Measurements from ENCODE around the gene NQO2. TPM values are rescaled to one million over a fixed set of nuclear protein-coding genes. Genes with fewer than 3 reads are reported as not detected.

The NQO2 gene
- total and polyA plus RNA-seq, 2 of the 13 experiments (the other 11 are each of a cell fraction or from before 2014, with no cell fraction given), result 32.2 to 56.5 TPM

- H2AFZ ChIP-seq (ENCODE audit: low read length), result no peak overlapping the region
- no peaks in the 10 kb centered on the region for H3K27me3 ChIP-seq (ENCODE audit: control insufficient read depth in 1 of 2, insufficient read depth in 2 of 2, low read length in 2 of 2)
- H3K9ac ChIP-seq (ENCODE audit: insufficient read depth, low read depth, low read length), result no peak overlapping the region
- H4K20me1 ChIP-seq (ENCODE audit: insufficient read depth, low read length), result no peaks in the 10 kb centered on the region
- WGBS (ENCODE audit: low lambda C conversion rate), result 91% methylated on average over 4 of the region's 4 CpGs
- POLR2A ChIA-PET, result interaction anchor here (2.3 kb wide), 1 partner anchor 14 kb away, joined by 13 read pairs; the partner anchor contains the start of gene NQO2
- CTCF ChIA-PET (ENCODE audit: low intra/inter-chr PET ratio, low total read pairs), result no interaction called here
- peaks cover 28 to 75% of the 10 kb centered on the region in 2 experiments for H3K36me3 ChIP-seq (replicated peaks in 1 of 2; ENCODE audit: control insufficient read depth in 1 of 2, insufficient read depth in 2 of 2, low read length in 2 of 2)
- FAIRE-seq (no peak), ATAC-seq (no peak), DNase-seq (ENCODE audit: low spot score) (no peak)
- intact Hi-C loops (cut with micrococcal nuclease; ENCODE audit: unreplicated experiment), result no loop called here
- H3K27ac ChIP-seq (ENCODE audit: extremely low read length, insufficient read depth, low read length), result no peak overlapping the region
- in situ Hi-C loops (cut with HindIII; ENCODE audit: extremely low pct_ligation_motif_present, low pct_unique_long_range_greater_than_20kb), result no loop called here
- no TSS peak for BruUV-seq (replicated peaks)
- peaks cover 23% of the 10 kb centered on the region for H3K4me1 ChIP-seq (ENCODE audit: insufficient read depth, low read length)
- TF ChIP-seq SRSF1 (optimal IDR thresholded peaks at IDR 0.05; ENCODE audit: low read depth, low read length) (no peak), ZNF768 (CRISPR knock-in tag; IDR thresholded peaks at IDR 0.05) (peak; percentile 36; the same call in 1 of the 2 replicates)
- H3K9me3 ChIP-seq (ENCODE audit: low read length), result peaks cover 16% of the 10 kb centered on the region
- no peak overlapping the region for H3K4me3 ChIP-seq (replicated peaks in 1 of 3; ENCODE audit: insufficient read depth in 1 of 3, low read depth in 2 of 3, low read length in 3 of 3)
- no peaks in the 10 kb centered on the region for H3K79me2 ChIP-seq (ENCODE audit: insufficient read depth, low read length)
- no peak overlapping the region for H3K4me2 ChIP-seq (ENCODE audit: low read depth, low read length)
Observed at GRCh38 chr6:3014675-3015066, 15.0 kb downstream of the NQO2 start.

- ATAC-seq (no peak), FAIRE-seq (no peak), DNase-seq (ENCODE audit: low spot score) (no peak)
- Histone ChIP-seq H3K27me3 (ENCODE audit: control insufficient read depth in 1 of 2, insufficient read depth in 2 of 2, low read length in 2 of 2) (no peaks in the 10 kb centered on the region), H2AFZ (ENCODE audit: low read length) (no peak overlapping the region), H3K9ac (ENCODE audit: insufficient read depth, low read depth, low read length) (no peak overlapping the region), H3K79me2 (ENCODE audit: insufficient read depth, low read length) (no peaks in the 10 kb centered on the region), H3K36me3 (replicated peaks in 1 of 2; ENCODE audit: control insufficient read depth in 1 of 2, insufficient read depth in 2 of 2, low read length in 2 of 2) (peaks cover 28 to 78% of the 10 kb centered on the region in 2 experiments), H4K20me1 (ENCODE audit: insufficient read depth, low read length) (no peaks in the 10 kb centered on the region), H3K9me3 (ENCODE audit: low read length) (peaks cover 16% of the 10 kb centered on the region), H3K4me3 (replicated peaks in 1 of 3; ENCODE audit: insufficient read depth in 1 of 3, low read depth in 2 of 3, low read length in 3 of 3) (no peak overlapping the region), H3K4me1 (ENCODE audit: insufficient read depth, low read length) (peaks cover 19% of the 10 kb centered on the region), H3K27ac (ENCODE audit: extremely low read length, insufficient read depth, low read length) (no peak overlapping the region), H3K4me2 (ENCODE audit: low read depth, low read length) (no peak overlapping the region)
- 95% methylated on average over 10 of the region's 10 CpGs for WGBS (ENCODE audit: low lambda C conversion rate)
- no TSS peak for BruUV-seq (replicated peaks)
- in situ Hi-C loops (cut with HindIII; ENCODE audit: extremely low pct_ligation_motif_present, low pct_unique_long_range_greater_than_20kb) (no loop called here), intact Hi-C loops (cut with micrococcal nuclease; ENCODE audit: unreplicated experiment) (no loop called here)
- CTCF ChIA-PET (ENCODE audit: low intra/inter-chr PET ratio, low total read pairs), result no interaction called here
- POLR2A ChIA-PET, result interaction anchor here (2.3 kb wide), 1 partner anchor 14 kb away, joined by 13 read pairs; the partner anchor contains the start of gene NQO2
- TF ChIP-seq ZNF256 (CRISPR knock-in tag; conservative IDR thresholded peaks at IDR 0.05), result no peak
- no peak for TF ChIP-seq CBX1 (IDR thresholded peaks at IDR 0.05; ENCODE audit: low read depth)
- TF ChIP-seq, protein P1, sequence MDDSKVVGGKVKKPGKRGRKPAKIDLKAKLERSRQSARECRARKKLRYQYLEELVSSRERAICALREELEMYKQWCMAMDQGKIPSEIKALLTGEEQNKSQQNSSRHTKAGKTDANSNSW (CRISPR knock-in tag; IDR thresholded peaks at IDR 0.05; ENCODE audit: borderline replicate concordance), result no peak
- TF ChIP-seq ZNF543 (CRISPR knock-in tag; IDR thresholded peaks at IDR 0.05), result no peak
- no peak for TF ChIP-seq SP4 (CRISPR knock-in tag; IDR thresholded peaks at IDR 0.05)
- TF ChIP-seq ZNF567 (CRISPR knock-in tag; IDR thresholded peaks at IDR 0.05; ENCODE audit: borderline replicate concordance), result no peak
- TF ChIP-seq TEF (CRISPR knock-in tag; IDR thresholded peaks at IDR 0.05), result no peak
- TF ChIP-seq, protein P2, sequence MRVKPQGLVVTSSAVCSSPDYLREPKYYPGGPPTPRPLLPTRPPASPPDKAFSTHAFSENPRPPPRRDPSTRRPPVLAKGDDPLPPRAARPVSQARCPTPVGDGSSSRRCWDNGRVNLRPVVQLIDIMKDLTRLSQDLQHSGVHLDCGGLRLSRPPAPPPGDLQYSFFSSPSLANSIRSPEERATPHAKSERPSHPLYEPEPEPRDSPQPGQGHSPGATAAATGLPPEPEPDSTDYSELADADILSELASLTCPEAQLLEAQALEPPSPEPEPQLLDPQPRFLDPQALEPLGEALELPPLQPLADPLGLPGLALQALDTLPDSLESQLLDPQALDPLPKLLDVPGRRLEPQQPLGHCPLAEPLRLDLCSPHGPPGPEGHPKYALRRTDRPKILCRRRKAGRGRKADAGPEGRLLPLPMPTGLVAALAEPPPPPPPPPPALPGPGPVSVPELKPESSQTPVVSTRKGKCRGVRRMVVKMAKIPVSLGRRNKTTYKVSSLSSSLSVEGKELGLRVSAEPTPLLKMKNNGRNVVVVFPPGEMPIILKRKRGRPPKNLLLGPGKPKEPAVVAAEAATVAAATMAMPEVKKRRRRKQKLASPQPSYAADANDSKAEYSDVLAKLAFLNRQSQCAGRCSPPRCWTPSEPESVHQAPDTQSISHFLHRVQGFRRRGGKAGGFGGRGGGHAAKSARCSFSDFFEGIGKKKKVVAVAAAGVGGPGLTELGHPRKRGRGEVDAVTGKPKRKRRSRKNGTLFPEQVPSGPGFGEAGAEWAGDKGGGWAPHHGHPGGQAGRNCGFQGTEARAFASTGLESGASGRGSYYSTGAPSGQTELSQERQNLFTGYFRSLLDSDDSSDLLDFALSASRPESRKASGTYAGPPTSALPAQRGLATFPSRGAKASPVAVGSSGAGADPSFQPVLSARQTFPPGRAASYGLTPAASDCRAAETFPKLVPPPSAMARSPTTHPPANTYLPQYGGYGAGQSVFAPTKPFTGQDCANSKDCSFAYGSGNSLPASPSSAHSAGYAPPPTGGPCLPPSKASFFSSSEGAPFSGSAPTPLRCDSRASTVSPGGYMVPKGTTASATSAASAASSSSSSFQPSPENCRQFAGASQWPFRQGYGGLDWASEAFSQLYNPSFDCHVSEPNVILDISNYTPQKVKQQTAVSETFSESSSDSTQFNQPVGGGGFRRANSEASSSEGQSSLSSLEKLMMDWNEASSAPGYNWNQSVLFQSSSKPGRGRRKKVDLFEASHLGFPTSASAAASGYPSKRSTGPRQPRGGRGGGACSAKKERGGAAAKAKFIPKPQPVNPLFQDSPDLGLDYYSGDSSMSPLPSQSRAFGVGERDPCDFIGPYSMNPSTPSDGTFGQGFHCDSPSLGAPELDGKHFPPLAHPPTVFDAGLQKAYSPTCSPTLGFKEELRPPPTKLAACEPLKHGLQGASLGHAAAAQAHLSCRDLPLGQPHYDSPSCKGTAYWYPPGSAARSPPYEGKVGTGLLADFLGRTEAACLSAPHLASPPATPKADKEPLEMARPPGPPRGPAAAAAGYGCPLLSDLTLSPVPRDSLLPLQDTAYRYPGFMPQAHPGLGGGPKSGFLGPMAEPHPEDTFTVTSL (CRISPR knock-in tag; IDR thresholded peaks at IDR 0.05; ENCODE audit: borderline replicate concordance), result no peak
- no peak for TF ChIP-seq GABPB1 (CRISPR knock-in tag; IDR thresholded peaks at IDR 0.05)
- TF ChIP-seq HOXA5 (CRISPR knock-in tag; IDR thresholded peaks at IDR 0.05), result no peak
- TF ChIP-seq ZNF589 (CRISPR knock-in tag; conservative IDR thresholded peaks at IDR 0.05), result no peak
- no peak for TF ChIP-seq ZNF354B (CRISPR knock-in tag; IDR thresholded peaks at IDR 0.05)
Observed at GRCh38 chr6:3015144-3015543, 15.4 kb downstream of the NQO2 start.
